ENCODE measurements around the gene FAM107A.

The FAM107A gene

DNA sequence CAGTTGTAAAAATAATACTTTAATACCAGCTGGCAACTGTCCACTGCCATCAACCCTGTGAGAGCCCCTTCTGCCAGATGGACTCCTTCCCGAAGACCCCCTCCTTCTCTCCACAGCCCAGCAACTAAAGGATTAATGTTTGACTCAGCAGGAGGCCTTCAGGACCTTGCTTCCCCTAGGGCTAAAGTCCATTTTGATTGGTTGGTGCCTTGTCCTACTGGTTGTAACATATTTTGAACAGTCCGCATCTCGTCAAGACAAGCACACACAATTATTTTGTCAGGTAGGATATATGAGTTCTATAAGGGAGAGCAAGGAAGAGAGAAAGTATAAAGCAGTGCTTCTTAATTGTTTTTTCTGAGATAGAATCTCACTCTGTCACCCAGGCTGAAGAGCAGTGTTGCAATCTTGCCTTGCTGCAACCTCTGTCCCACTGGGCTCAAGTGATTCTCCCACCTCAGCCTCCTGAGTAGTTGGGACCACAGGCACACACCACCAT, 58.9 kb downstream of the FAM107A start:
- Histone ChIP-seq H3K9ac (ENCODE audit: low read depth, low read length, poor library complexity, severe bottlenecking) (no peak overlapping the region), H3K4me1 (ENCODE audit: insufficient read depth, low read length, poor library complexity, severe bottlenecking) (peaks cover 11% of the 10 kb centered on the region), H3K9me3 (ENCODE audit: insufficient read depth, low read depth, low read length) (no peaks in the 10 kb centered on the region), H3K79me2 (ENCODE audit: insufficient read depth, low read length) (no peaks in the 10 kb centered on the region), H3K27me3 (ENCODE audit: insufficient read depth, low read length, poor library complexity, severe bottlenecking) (no peaks in the 10 kb centered on the region), H4K20me1 (ENCODE audit: insufficient read depth, low read length, poor library complexity, severe bottlenecking) (no peaks in the 10 kb centered on the region), H3K9me2 (replicated peaks; ENCODE audit: low read depth, low read length) (no peaks in the 10 kb centered on the region), H3K36me3 (ENCODE audit: insufficient read depth, low read length) (no peaks in the 10 kb centered on the region), H2AFZ (ENCODE audit: low read length) (no peak overlapping the region), H3K4me3 (ENCODE audit: low read length, poor library complexity, severe bottlenecking) (no peak overlapping the region), H3K4me2 (ENCODE audit: low read depth, low read length, poor library complexity, severe bottlenecking) (no peak overlapping the region), H3F3A (ENCODE audit: low read depth) (no peaks in the 10 kb centered on the region)
- TF ChIP-seq EZH2phosphoT487 (IDR thresholded peaks at IDR 0.05; ENCODE audit: borderline replicate concordance) = no peak
- TF ChIP-seq, protein P1, sequence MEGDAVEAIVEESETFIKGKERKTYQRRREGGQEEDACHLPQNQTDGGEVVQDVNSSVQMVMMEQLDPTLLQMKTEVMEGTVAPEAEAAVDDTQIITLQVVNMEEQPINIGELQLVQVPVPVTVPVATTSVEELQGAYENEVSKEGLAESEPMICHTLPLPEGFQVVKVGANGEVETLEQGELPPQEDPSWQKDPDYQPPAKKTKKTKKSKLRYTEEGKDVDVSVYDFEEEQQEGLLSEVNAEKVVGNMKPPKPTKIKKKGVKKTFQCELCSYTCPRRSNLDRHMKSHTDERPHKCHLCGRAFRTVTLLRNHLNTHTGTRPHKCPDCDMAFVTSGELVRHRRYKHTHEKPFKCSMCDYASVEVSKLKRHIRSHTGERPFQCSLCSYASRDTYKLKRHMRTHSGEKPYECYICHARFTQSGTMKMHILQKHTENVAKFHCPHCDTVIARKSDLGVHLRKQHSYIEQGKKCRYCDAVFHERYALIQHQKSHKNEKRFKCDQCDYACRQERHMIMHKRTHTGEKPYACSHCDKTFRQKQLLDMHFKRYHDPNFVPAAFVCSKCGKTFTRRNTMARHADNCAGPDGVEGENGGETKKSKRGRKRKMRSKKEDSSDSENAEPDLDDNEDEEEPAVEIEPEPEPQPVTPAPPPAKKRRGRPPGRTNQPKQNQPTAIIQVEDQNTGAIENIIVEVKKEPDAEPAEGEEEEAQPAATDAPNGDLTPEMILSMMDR (conservative IDR thresholded peaks at IDR 0.05; ENCODE audit: low read length) = no peak

DNA sequence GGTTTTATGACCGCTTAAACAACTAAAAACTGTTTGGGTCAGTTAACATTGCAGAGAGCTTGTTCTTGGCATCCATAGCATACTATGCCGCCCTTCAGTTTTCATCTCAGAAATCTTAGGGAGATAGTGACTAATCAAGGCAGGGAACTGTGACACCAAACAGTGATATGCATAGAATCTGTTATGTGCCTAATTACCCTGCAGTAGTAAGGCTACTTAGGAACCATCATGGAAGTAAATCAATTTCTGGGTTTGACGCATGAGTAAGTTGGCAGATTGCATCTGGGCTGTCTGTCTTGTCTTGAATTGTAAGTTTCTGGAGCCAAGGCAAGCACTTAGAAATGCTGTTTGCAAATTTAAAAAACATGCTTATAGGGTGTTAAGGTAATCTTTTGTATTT, 62.8 kb downstream of the FAM107A start:
- Histone ChIP-seq H3K27me3 (ENCODE audit: insufficient read depth, low read length, poor library complexity, severe bottlenecking) (no peaks in the 10 kb centered on the region), H2AFZ (ENCODE audit: low read length) (no peak overlapping the region), H3K36me3 (ENCODE audit: insufficient read depth, low read length) (no peaks in the 10 kb centered on the region), H4K20me1 (ENCODE audit: insufficient read depth, low read length, poor library complexity, severe bottlenecking) (no peaks in the 10 kb centered on the region), H3K4me2 (ENCODE audit: low read depth, low read length, poor library complexity, severe bottlenecking) (no peak overlapping the region), H3K4me3 (ENCODE audit: low read length, poor library complexity, severe bottlenecking) (no peak overlapping the region), H3F3A (ENCODE audit: low read depth) (no peaks in the 10 kb centered on the region), H3K9me2 (replicated peaks; ENCODE audit: low read depth, low read length) (no peaks in the 10 kb centered on the region), H3K9ac (ENCODE audit: low read depth, low read length, poor library complexity, severe bottlenecking) (no peak overlapping the region), H3K9me3 (ENCODE audit: insufficient read depth, low read depth, low read length) (no peaks in the 10 kb centered on the region), H3K79me2 (ENCODE audit: insufficient read depth, low read length) (no peaks in the 10 kb centered on the region), H3K4me1 (ENCODE audit: insufficient read depth, low read length, poor library complexity, severe bottlenecking) (no peaks in the 10 kb centered on the region)
- no peak for TF ChIP-seq EZH2phosphoT487 (IDR thresholded peaks at IDR 0.05; ENCODE audit: borderline replicate concordance)
- TF ChIP-seq, protein P1 (conservative IDR thresholded peaks at IDR 0.05; ENCODE audit: low read length) = no peak

Measured in Loucy (cell line).